Measurements from ENCODE around the gene RIMBP2.

RIMBP2 gene

DNA sequence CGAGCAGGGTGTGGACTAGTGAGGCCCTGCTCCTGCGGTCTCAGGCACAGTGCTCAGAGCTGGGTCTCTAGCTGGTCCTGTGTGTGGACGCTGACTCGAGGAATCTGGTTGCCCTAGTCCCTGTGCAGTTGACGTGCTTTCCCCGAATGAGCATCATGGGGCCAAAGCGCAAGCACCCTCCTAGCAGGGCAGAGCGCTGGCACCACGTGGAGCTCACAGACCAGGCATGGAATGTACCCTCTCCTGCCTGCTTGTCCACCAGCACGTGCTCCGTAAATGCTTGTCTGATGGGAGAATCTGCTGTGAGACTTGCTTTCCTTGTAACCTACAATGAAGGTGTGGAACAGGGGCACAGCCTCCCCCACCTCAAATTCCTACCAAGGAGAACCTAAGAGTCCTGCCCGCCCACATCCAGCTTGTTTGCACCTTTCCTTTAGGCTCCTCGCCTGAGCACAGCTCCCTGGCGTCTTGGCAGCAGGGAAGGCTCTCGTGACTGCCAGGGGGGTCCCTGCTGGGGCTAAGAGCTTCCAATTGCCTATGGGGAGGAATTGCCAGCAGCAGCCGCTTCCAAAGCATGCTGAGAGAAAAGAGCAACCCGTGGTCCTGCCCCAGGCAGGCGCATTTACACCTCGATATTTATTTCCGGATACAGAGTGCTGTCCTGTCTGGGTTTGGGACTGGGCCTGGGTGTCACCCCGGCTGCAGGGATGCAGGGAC is 253.4 kb downstream of the RIMBP2 start:
- no peak overlapping the region for H3K27ac ChIP-seq (replicated peaks)
- no peaks in the 10 kb centered on the region for H3K27me3 ChIP-seq (ENCODE audit: insufficient read depth, poor library complexity, severe bottlenecking)
- TF ChIP-seq GABPA (IDR thresholded peaks at IDR 0.05; ENCODE audit: low read depth), result no peak
- TF ChIP-seq POLR2AphosphoS5 (IDR thresholded peaks at IDR 0.05; ENCODE audit: low read depth), result no peak
- no peak for TF ChIP-seq SPI1 (IDR thresholded peaks at IDR 0.05; ENCODE audit: borderline replicate concordance, low read depth)
- TF ChIP-seq, protein P1, sequence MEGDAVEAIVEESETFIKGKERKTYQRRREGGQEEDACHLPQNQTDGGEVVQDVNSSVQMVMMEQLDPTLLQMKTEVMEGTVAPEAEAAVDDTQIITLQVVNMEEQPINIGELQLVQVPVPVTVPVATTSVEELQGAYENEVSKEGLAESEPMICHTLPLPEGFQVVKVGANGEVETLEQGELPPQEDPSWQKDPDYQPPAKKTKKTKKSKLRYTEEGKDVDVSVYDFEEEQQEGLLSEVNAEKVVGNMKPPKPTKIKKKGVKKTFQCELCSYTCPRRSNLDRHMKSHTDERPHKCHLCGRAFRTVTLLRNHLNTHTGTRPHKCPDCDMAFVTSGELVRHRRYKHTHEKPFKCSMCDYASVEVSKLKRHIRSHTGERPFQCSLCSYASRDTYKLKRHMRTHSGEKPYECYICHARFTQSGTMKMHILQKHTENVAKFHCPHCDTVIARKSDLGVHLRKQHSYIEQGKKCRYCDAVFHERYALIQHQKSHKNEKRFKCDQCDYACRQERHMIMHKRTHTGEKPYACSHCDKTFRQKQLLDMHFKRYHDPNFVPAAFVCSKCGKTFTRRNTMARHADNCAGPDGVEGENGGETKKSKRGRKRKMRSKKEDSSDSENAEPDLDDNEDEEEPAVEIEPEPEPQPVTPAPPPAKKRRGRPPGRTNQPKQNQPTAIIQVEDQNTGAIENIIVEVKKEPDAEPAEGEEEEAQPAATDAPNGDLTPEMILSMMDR (IDR thresholded peaks at IDR 0.05; ENCODE audit: insufficient read depth, low read length), result no peak
- TF ChIP-seq, protein P2, sequence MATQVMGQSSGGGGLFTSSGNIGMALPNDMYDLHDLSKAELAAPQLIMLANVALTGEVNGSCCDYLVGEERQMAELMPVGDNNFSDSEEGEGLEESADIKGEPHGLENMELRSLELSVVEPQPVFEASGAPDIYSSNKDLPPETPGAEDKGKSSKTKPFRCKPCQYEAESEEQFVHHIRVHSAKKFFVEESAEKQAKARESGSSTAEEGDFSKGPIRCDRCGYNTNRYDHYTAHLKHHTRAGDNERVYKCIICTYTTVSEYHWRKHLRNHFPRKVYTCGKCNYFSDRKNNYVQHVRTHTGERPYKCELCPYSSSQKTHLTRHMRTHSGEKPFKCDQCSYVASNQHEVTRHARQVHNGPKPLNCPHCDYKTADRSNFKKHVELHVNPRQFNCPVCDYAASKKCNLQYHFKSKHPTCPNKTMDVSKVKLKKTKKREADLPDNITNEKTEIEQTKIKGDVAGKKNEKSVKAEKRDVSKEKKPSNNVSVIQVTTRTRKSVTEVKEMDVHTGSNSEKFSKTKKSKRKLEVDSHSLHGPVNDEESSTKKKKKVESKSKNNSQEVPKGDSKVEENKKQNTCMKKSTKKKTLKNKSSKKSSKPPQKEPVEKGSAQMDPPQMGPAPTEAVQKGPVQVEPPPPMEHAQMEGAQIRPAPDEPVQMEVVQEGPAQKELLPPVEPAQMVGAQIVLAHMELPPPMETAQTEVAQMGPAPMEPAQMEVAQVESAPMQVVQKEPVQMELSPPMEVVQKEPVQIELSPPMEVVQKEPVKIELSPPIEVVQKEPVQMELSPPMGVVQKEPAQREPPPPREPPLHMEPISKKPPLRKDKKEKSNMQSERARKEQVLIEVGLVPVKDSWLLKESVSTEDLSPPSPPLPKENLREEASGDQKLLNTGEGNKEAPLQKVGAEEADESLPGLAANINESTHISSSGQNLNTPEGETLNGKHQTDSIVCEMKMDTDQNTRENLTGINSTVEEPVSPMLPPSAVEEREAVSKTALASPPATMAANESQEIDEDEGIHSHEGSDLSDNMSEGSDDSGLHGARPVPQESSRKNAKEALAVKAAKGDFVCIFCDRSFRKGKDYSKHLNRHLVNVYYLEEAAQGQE (IDR thresholded peaks at IDR 0.05; ENCODE audit: insufficient replicate concordance, low read depth), result no peak
- H3K4me3 ChIP-seq (replicated peaks; ENCODE audit: insufficient read depth, low read length), result no peak overlapping the region
- DNase-seq (ENCODE audit: low read depth in 1 of 2, low spot score in 1 of 2), result no peak

DNA sequence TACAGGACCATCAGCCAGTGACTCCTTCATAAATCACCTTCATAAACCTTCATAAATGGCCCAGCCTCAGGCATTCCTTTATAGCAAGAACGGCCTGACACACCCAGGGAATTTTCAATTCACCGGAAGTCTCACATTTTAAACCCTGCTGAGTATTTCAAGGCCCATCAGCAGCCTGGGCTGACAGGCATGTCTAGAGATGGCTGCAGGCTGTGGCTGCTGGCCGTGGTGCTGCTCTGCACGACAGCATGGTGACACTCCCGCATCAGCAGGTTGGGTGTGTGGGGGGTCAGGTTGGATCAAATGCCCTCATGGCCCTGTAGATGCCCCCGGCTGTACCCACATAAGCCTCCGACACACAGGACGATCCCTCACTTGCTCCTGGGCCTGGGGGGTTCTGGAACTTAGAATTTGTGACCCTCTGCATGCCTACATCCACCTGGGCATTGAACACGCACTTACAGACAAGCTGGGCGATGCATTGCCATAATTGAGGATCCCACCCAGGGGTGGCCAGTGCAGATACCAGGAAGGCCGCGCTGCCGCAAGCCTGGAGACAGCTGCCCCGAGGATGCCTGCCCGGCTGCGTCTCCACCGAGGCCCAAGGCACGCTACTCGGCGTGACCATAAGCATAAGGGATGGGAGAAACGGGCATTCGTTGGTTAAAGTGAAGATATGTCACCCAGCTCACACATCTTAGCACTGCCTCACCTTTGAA is 254.1 kb downstream of the RIMBP2 start:
- TF ChIP-seq, protein P2 (IDR thresholded peaks at IDR 0.05; ENCODE audit: insufficient replicate concordance, low read depth), result peak; percentile 88
- TF ChIP-seq, protein P1 (IDR thresholded peaks at IDR 0.05; ENCODE audit: insufficient read depth, low read length), result no peak
- Histone ChIP-seq H3K4me3 (replicated peaks; ENCODE audit: insufficient read depth, low read length) (no peak overlapping the region), H3K27ac (replicated peaks) (no peak overlapping the region), H3K27me3 (ENCODE audit: insufficient read depth, poor library complexity, severe bottlenecking) (no peaks in the 10 kb centered on the region)
- DNase-seq (ENCODE audit: low read depth in 1 of 2, low spot score in 1 of 2), result no peak

DNA sequence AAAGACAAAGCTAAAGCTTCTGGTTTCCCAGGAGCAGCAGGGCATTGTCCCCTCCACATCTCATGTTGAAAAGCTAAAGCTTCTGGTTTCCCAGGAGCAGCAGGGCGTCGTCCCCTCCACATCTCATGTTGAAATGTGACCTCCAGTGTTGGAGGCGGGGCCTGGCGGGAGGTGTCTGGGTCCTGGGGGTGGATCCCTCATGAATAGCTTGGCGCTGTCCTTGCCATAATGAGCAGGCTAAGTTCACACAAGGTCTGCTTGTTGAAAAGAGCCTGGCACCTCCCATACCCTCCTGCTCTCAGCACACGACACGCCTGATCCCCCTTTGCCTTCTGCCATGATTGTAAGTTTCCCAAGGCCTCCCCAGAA is 254.7 kb downstream of the RIMBP2 start:
- Histone ChIP-seq H3K27me3 (ENCODE audit: insufficient read depth, poor library complexity, severe bottlenecking) (no peaks in the 10 kb centered on the region), H3K4me3 (replicated peaks; ENCODE audit: insufficient read depth, low read length) (no peak overlapping the region), H3K27ac (replicated peaks) (no peak overlapping the region)
- DNase-seq (ENCODE audit: low read depth in 1 of 2, low spot score in 1 of 2), result no peak
- TF ChIP-seq, protein P2 (IDR thresholded peaks at IDR 0.05; ENCODE audit: insufficient replicate concordance, low read depth), result no peak
- TF ChIP-seq, protein P1 (IDR thresholded peaks at IDR 0.05; ENCODE audit: insufficient read depth, low read length), result no peak
- TF ChIP-seq POLR2AphosphoS5 (IDR thresholded peaks at IDR 0.05; ENCODE audit: low read depth), result no peak

Measured in HL-60 (cell line).